Parathyroid adenoma (tissue), 2 donors: ENCODE measurements around the gene IKBKG.

Experiments
- H2AFZ ChIP-seq: fragments of 300-600 bp; sonication (generic); one replicate; pipeline ENCODE4 v1.7.0; 2017; ENCODE audit warnings: antibody characterized with exemption, mild to moderate bottlenecking
- H3K27ac ChIP-seq: fragments of 300-600 bp; sonication (generic); one replicate; pipeline ENCODE4 v1.7.0; 2017
- H3K27me3 ChIP-seq: fragments of 300-600 bp; sonication (generic); one replicate; pipeline ENCODE4 v1.7.0; 2017; ENCODE audit warnings: low read length; ENCODE audit not compliant: control insufficient read depth, insufficient read depth
- H3K36me3 ChIP-seq: fragments of 300-600 bp; sonication (generic); one replicate; pipeline ENCODE4 v1.7.0; 2017; ENCODE audit warnings: low read length; ENCODE audit not compliant: control insufficient read depth, insufficient read depth
- H3K4me1 ChIP-seq: fragments of 300-600 bp; sonication (generic); one replicate; pipeline ENCODE4 v1.7.0; 2017; ENCODE audit warnings: control low read depth
- H3K4me2 ChIP-seq: fragments of 300-600 bp; sonication (generic); one replicate; pipeline ENCODE4 v1.7.0; 2017; ENCODE audit warnings: low read length
- H3K4me3 ChIP-seq: fragments of 300-600 bp; sonication (generic); one replicate; pipeline ENCODE4 v1.7.0; 2017; ENCODE audit warnings: low read depth, low read length
- H3K79me2 ChIP-seq: fragments of 300-600 bp; sonication (generic); one replicate; pipeline ENCODE4 v1.7.0; 2017; ENCODE audit warnings: control low read depth
- H3K9ac ChIP-seq: fragments of 300-600 bp; sonication (generic); one replicate; pipeline ENCODE4 v1.7.0; 2017; ENCODE audit warnings: mild to moderate bottlenecking
- H3K9me3 ChIP-seq: fragments of 300-600 bp; sonication (generic); one replicate; pipeline ENCODE4 v1.7.0; 2017; ENCODE audit warnings: low read length; ENCODE audit not compliant: control insufficient read depth
- TF ChIP-seq, protein P1 (sequence below): fragments of 300-600 bp; sonication (generic); IDR thresholded peaks from one replicate; pipeline ENCODE4 v1.7.0; 2017; ENCODE audit warnings: antibody characterized with exemption, mild to moderate bottlenecking
- donor health status: primary hyperparathyroidism.

IKBKG gene

GRCh38 chrX:154597221-154597620, 49.8 kb downstream of the IKBKG start:
- Histone ChIP-seq H3K36me3 (no peaks in the 10 kb centered on the region), H3K9me3 (no peaks in the 10 kb centered on the region), H3K4me2 (no peak overlapping the region), H3K4me3 (no peak overlapping the region), H3K27ac (no peak overlapping the region), H3K4me1 (no peaks in the 10 kb centered on the region), H3K27me3 (no peaks in the 10 kb centered on the region), H2AFZ (no peak overlapping the region), H3K9ac (no peak overlapping the region), H3K79me2 (no peaks in the 10 kb centered on the region)
- TF ChIP-seq, protein P1, sequence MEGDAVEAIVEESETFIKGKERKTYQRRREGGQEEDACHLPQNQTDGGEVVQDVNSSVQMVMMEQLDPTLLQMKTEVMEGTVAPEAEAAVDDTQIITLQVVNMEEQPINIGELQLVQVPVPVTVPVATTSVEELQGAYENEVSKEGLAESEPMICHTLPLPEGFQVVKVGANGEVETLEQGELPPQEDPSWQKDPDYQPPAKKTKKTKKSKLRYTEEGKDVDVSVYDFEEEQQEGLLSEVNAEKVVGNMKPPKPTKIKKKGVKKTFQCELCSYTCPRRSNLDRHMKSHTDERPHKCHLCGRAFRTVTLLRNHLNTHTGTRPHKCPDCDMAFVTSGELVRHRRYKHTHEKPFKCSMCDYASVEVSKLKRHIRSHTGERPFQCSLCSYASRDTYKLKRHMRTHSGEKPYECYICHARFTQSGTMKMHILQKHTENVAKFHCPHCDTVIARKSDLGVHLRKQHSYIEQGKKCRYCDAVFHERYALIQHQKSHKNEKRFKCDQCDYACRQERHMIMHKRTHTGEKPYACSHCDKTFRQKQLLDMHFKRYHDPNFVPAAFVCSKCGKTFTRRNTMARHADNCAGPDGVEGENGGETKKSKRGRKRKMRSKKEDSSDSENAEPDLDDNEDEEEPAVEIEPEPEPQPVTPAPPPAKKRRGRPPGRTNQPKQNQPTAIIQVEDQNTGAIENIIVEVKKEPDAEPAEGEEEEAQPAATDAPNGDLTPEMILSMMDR = no peak

GRCh38 chrX:154598656-154599055, 51.2 kb downstream of the IKBKG start:
- Histone ChIP-seq H3K4me3 (no peak overlapping the region), H3K27me3 (no peaks in the 10 kb centered on the region), H3K27ac (no peak overlapping the region), H3K9me3 (no peaks in the 10 kb centered on the region), H3K36me3 (no peaks in the 10 kb centered on the region), H2AFZ (no peak overlapping the region), H3K9ac (no peak overlapping the region), H3K4me1 (no peaks in the 10 kb centered on the region), H3K79me2 (no peaks in the 10 kb centered on the region), H3K4me2 (no peak overlapping the region)
- TF ChIP-seq, protein P1 = no peak

DNA sequence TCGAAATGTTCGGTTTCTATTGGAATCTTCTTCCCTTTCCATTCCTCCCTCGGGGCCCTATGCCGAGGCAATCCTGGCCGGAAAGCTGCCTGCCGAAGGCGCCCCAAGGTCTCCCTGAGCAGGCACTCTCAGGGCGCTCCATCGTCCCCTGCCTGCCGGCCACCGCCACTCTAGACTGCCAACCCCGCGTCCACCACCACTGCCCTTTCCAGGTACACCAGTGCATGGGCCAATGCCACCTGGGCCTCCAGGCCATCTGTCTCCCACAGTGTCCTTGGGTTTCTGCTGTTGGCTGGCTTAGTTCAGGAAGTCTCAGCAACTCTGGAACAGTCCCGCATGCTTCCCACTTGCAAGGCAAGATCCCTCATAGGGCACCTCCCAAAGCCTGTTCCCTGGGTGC, 52.1 kb downstream of the IKBKG start:
- H3K4me3 ChIP-seq = no peak overlapping the region
- H3K4me1 ChIP-seq = no peaks in the 10 kb centered on the region
- no peaks in the 10 kb centered on the region for H3K36me3 ChIP-seq
- TF ChIP-seq, protein P1 = no peak
- no peak overlapping the region for H3K9ac ChIP-seq
- H3K79me2 ChIP-seq = no peaks in the 10 kb centered on the region
- H3K27ac ChIP-seq = no peak overlapping the region
- H3K9me3 ChIP-seq = no peaks in the 10 kb centered on the region
- no peak overlapping the region for H2AFZ ChIP-seq
- no peaks in the 10 kb centered on the region for H3K27me3 ChIP-seq
- no peak overlapping the region for H3K4me2 ChIP-seq

- Histone ChIP-seq H3K27me3 (no peaks in the 10 kb centered on the region), H2AFZ (no peak overlapping the region), H3K36me3 (no peaks in the 10 kb centered on the region), H3K27ac (no peak overlapping the region), H3K4me3 (no peak overlapping the region), H3K79me2 (no peaks in the 10 kb centered on the region), H3K9me3 (no peaks in the 10 kb centered on the region), H3K9ac (no peak overlapping the region), H3K4me2 (no peak overlapping the region), H3K4me1 (no peaks in the 10 kb centered on the region)
- TF ChIP-seq, protein P1 = no peak
Observed at GRCh38 chrX:154600759-154601374, 53.4 kb downstream of the IKBKG start.

GRCh38 chrX:154602226-154602625, 54.8 kb downstream of the IKBKG start:
- H2AFZ ChIP-seq = no peak overlapping the region
- no peaks in the 10 kb centered on the region for H3K9me3 ChIP-seq
- no peaks in the 10 kb centered on the region for H3K79me2 ChIP-seq
- TF ChIP-seq, protein P1 = no peak
- no peak overlapping the region for H3K27ac ChIP-seq
- H3K9ac ChIP-seq = no peak overlapping the region
- no peaks in the 10 kb centered on the region for H3K36me3 ChIP-seq
- no peaks in the 10 kb centered on the region for H3K27me3 ChIP-seq
- H3K4me1 ChIP-seq = no peaks in the 10 kb centered on the region
- H3K4me2 ChIP-seq = no peak overlapping the region
- H3K4me3 ChIP-seq = no peak overlapping the region
